Stimulated activated CD8-positive, alpha-beta memory T cell treated with anti-CD3 and anti-CD28 coated beads, Interleukin-2, amount 100 ng/mL, for 48 hours (primary cell): ENCODE data around the gene HAUS7.

Experiments used
- DNase-seq, 2 donors: peaks; one replicate each; pipeline ENCODE4 v3.0.0-alpha.2; 2020; ENCODE audit warnings: low read depth in 2 of 2

HAUS7 gene

GRCh38 chrX:153470411-153471363, at the start of gene HAUS7:
Gene HAUS7, minus strand, starts transcription at chrX:153470576. Its CDS starts 19 bp downstream, at chrX:153470557.
- peak; percentile 77 for DNase-seq

DNA sequence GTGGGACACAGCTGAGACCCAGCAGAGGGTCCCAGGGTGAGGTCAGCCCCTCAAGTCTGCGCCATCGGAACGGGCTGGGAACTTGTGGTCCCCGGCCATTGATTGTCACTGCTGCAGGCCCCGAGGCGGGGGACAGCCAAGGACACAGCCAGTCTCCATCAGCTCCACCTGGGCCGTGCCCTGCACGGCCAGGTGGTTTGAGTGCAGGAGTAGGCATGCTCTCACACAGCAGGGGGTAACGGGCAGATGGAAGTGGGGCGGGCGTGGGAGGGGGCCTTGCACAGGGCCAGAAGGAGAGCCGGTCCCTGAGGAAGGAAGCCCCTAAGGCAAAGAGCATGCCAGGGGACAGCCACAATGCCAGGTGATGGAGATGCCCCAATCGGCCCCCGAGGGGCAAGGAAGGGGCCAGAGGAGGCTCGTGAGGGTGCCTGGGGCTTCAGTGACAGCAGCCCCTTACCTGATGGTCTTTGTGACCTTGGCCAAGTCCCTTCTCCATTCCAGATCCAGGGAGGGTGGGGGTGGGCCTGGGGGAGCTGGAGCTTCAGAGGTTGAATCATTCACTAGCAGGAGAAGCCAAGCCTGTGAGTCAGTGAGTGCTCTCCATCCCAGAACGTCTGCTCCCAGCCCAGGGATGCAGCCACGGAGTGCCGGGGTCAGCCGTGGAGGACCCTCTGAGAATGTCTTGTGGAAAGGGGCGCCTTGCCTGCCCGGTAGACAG, 49.4 kb upstream of the HAUS7 start:
- no peak for DNase-seq

- DNase-seq: no peak
These were observed 47.8 kb upstream of the HAUS7 start for GRCh38 chrX:153517946-153518834.

DNA sequence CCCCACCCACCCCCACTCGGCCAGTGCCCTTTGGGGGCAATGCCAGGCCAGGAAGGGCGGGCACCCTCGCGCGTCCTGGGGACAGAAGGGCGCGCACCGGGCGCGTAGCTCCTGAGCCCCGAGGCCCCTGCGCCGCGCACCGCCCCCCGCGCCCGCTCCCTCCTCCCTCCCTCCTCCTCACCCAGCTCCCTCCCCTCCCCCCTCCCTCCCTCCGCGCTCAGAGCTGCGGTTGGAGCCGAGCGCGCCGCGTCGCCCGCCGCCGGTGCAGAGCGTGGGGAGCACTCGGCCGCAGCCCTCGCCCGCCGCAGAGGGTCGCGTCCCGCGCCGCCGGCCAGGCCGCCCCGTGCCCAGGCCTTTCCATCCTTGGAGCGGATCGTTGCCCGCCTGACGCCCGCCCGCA, 47.0 kb upstream of the HAUS7 start, which contains the start of gene ATP2B3:
Gene ATP2B3 (plus strand): TSS at position 220 of the 400 bp plus-strand sequence. CDS start 18,606 bp downstream, outside the sequence.
- DNase-seq: no peak

GRCh38 chrX:153516073-153516472, 45.7 kb upstream of the HAUS7 start:
- DNase-seq: no peak

- no peak for DNase-seq
These were observed 45.1 kb upstream of the HAUS7 start for GRCh38 chrX:153515435-153515834.

GRCh38 chrX:153514259-153514658, 43.9 kb upstream of the HAUS7 start:
- no peak for DNase-seq

- DNase-seq: no peak
These were observed 42.9 kb upstream of the HAUS7 start for GRCh38 chrX:153513265-153513664.

- no peak for DNase-seq
These were observed 42.1 kb upstream of the HAUS7 start for GRCh38 chrX:153512501-153512893.

DNA sequence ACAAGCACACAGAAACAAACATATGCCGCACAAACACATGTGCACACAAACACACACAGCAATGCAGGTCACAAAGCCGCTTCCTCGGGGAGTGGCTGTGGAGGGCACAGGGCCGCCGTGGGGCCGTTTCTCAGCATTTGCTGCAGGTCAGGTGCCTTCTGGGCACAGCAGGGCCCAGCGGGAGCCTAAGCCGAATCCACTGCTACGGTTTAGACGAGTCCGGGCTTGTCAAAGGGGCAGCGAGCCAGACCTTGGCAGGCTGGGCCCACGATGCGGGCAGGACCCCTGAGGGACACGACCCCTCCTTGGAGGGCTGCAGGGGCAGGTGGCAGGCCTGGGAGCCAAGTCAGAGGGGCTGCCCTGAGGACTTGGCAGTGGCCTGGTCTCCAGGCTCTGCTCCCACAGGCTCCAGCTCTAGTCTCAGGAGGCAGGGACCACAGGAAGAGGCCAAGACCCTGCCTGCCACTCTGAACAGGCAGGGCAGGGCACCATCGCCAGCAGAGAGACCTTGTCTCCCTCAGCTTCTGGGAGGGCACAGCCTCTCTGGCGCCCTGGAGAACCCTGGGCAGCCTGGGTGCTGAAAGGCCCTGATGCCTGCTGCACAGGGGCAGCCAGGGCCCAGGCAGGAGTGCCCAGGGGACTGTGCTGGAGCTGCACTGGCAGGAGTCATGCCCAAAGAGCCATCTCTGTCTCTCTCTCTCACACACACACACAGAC, 41.6 kb upstream of the HAUS7 start:
- DNase-seq: no peak

DNA sequence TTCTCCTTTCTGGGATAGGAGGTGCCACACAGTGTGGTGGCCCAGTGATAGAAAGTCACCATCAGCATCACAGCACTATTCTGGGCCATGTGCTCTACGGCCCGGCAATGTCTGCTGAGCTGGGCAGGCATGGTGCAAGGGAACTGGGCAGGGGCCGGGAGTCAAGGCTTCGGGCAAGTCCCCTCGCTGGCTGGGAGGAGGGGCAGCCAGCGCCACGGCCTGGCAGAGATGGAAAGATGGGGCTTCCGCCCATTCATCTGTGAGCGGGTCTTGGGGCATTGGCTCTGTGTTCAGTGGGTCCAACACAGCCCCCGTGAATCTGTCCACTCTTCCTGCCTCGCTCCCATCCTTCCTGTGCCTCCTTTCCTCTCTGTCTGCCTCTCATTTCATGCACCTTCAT, 40.0 kb upstream of the HAUS7 start:
- DNase-seq: no peak

DNA sequence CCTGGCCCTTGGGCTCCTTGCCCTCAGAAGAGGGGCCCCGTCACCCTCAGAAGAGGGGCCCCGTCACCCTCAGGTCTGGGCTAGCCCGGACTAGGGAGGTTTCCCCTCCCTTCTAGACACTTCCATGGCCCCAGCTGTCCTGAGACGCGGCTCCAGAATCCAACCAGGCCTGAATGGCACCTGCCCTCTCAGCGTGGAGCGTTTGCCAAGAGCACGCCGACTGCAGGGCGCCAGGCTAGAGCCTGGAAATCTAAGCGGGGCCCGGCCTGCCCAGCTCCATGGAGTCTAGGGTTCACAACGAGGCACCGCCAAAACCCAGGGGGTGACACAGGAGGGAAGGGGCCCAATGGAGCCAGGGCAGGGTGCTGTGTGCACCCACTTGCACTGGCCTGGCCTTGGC, 39.2 kb upstream of the HAUS7 start:
- DNase-seq: no peak

GRCh38 chrX:153507484-153508178, 37.3 kb upstream of the HAUS7 start:
- peak; percentile 68 to 77 for DNase-seq

DNA sequence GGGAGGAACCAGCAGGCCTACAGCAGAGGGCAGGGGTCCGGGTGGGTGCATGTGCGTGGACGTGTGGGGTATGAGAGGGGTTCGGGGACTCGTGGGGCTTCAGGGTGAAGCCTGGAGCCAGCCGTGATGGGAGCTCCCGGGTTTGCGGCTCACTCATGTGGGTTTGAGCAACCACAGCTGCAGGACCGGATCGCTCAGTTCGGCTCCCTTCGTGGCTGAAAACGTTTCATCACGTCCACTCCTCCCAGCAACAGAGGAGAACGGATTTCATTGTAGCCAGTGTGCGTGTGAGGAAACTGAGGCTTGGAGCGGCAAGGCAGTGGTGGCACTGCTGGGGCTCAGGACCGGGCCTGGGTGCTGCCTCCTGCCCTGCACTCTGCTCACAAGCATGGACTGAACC, 35.0 kb upstream of the HAUS7 start:
- no peak for DNase-seq

GRCh38 chrX:153504445-153505016, 34.2 kb upstream of the HAUS7 start:
- DNase-seq: no peak

GRCh38 chrX:153502796-153503195, 32.4 kb upstream of the HAUS7 start:
- no peak for DNase-seq

DNA sequence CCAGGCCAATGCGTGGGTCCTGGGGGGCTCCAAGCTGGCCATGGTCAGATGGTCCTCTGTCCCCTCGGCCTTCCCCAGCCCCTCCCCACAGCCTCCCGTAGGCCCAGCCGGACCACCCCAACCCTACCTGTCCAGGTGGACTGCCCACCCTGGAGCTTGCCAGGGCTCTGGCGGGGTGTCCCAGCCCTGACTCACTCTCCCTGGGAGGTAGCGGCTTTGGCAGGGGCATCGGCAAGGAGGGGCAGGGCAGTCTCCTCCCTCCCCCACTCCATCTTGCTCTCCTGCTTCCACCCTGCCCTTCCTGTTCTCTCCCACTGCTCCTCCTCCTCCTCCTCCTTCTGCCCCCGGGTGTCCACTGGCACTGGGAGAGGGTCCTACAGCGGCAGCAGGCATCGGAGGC, 31.8 kb upstream of the HAUS7 start:
- no peak for DNase-seq

DNA sequence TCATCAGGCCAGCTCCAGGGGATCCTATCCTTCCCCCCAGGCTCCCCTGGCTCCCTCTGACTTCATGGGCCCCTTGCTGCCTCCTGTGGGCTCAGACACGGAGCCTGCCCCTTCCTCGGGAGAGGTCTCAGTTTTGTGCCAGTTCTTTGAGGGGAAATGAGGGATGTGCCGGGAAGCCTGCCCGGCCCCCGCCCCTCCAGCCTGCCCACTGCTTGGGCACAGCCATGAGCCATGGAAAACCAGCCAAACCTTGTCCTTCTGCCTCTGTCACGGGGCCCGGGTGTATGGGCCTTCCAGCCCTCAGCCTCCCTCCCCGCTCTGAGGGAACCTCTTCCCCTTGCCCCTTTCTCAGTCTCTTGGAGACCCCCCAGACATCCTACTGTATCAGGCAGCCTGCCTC, 31.2 kb upstream of the HAUS7 start:
- DNase-seq: no peak

DNA sequence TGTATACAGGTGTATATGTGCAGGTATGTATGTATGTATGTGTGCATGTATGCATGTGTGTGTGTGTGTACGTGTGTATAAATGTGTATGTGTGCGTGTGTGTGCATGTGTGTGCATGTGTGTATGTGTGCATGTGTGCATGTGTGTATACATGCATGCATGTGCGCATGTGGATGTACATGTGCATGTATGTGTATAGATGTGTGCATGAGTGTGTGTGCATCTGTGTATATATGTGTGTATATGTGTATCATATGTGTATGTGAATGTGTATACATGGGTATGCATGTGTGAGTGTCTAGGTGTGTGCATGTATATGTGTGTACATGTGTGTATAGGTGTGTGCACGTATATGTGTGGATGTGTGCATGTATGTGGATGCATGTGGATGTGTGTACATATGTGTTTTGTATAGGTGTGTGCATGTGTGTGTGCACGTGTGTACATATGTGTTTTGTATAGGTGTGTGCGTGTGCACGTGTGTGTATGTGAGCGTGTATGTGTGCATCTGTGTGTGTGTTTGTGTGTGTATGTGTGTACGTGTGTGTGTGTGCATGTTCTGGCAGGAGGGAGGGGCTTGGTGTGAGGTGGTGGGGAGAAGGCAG, 30.4 kb upstream of the HAUS7 start:
- no peak for DNase-seq

GRCh38 chrX:153499876-153500275, 29.5 kb upstream of the HAUS7 start:
- DNase-seq: no peak
